SKM-1 (cell line): ENCODE measurements around the gene TCHH.

Source experiments
- DNase-seq: peaks from one replicate; lab custom pipeline; 2025; ENCODE audit not compliant: unreplicated experiment; lab: John Stamatoyannopoulos, UW

The TCHH gene

GRCh38 chr1:152072311-152072710, 42.9 kb downstream of the TCHH start:
- no peak for DNase-seq

GRCh38 chr1:152071123-152071522, 44.1 kb downstream of the TCHH start:
- no peak for DNase-seq

GRCh38 chr1:152067929-152068328, 47.3 kb downstream of the TCHH start:
- no peak for DNase-seq

GRCh38 chr1:152067150-152067549, 48.1 kb downstream of the TCHH start:
- DNase-seq = no peak

GRCh38 chr1:152061952-152062351, 53.3 kb downstream of the TCHH start:
- DNase-seq = no peak
